HG03342 (cell line): ENCODE measurements around the gene FBLN1.

Experiments
- ATAC-seq: cut with Tn5 transposase; IDR thresholded peaks from one replicate; pipeline ENCODE4 v1.9.1; 2021; ENCODE audit warnings: mild to moderate bottlenecking, moderate library complexity; ENCODE audit not compliant: unreplicated experiment

FBLN1 gene

DNA sequence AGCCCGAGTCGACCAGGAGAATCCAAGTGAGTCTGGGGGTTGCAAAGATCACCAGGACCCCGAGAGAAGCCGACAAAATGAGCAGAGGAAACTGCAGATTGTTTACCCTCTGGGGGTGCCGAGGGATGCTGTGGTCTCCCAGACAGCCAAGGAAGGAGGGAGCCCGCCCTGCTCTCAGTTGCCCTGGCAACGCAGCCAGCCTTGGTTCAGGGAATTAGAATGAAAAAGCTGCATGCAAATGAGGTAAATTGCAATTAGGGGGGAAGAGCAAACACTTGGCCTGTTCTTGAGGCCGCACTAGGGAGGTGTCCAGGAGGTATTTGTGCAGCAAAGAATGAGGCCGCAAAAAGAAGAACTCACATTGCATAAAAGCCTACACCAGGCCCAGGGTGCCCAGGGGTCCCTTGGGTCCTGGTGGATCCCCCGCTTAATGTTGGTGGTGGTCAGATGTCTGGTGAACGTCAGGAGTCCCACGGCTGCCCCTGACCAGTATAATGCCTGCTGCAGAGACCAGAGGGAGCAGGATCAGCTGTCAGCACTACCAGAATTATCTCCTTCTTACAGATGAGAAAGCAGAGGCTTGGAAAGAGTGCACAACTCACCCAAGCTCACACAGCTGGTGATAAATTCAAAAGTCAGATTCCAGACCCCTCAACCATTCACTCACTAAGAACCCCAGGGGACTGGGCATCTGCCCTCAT is 128.6 kb downstream of the FBLN1 start:
- no peak for ATAC-seq

DNA sequence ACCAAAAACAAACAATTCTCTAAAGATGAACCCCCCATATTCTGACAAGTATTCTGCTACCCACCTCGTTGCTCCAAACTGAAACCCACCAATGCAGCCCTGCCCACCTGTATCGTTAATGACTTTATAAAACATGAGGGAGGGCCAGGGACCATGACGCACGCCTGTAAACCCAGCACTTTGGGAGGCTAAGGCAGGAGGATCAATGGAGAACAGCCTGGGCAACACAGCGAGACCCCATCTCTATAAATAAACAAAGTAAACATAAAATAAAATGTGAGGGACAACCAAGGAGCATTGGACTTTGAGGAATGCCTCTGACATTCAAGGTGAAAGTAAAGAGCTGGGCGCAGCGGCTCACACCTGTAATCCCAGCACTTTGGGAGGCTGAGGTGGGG is 129.2 kb downstream of the FBLN1 start:
- ATAC-seq, result no peak

DNA sequence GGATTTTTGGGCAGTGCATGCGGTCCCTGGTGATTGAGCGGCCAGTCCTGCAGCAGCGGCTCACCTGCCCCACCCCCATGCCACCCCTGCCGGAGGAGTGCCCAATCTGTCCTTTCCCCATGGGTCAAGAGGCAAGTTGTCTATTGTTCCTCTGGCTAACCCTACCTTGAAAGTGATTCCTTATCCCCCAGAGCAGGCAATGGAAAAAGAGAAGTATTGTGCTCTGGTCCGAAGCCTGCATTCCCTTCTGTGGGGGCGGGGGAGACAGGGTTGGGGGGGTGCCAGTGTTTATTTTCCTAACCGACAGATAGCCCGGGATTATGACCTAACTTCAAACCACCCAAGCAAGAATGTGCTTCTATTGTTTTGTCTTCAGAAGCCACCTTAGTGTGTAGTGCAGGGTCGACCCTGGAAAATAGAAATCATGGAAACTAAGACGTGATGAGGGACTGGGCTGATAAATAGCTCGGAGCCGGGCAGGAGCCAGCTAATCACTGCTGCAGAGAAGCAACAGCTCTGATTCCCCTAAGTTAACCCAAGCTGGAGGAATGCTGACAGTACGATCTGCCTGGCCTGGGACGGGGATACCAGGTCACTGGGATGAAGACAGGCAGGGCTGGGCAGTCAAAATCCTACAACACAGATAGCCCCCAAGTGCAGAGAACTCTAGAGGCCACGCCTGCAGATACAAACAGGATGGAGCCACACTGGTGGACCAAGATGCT is 130.3 kb downstream of the FBLN1 start:
- ATAC-seq, result no peak

DNA sequence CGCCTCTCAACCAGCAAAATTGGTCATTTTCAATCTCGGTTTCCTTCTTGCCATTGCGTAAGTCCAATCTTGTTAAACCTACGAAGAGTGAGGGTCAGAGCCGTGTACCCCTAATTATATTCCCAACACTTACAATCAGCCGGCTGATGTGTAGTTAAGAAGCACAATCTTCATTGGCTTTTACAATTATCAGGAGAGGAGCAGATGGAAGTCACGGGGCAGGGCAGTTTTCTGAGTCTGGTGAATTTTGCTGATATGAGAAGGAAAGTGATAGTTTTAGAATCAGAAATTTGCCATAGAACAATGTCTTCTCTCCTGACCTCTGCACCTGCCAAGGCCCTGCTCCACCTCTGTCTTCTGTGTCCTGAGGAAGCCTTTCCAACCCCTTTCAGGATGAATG is 134.0 kb downstream of the FBLN1 start:
- ATAC-seq, result no peak

DNA sequence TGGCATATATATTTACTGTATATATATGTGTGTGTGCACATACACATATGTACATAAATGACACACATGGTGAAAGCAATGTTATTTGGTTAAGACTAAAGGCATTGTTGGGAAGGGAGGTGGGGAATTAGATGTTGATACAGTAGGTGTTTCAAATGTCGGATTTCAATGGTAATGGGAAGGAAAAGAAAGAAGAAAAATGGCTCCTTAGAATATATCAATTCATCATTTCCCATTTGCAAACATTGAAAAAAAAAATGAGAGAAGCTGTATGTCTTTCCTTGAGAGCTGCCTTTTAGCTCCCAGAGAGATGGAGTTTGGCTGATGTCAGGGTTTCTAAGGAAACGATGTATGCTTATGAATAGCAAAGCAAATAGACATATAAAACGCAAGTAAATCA is 135.5 kb downstream of the FBLN1 start:
- ATAC-seq, result no peak

DNA sequence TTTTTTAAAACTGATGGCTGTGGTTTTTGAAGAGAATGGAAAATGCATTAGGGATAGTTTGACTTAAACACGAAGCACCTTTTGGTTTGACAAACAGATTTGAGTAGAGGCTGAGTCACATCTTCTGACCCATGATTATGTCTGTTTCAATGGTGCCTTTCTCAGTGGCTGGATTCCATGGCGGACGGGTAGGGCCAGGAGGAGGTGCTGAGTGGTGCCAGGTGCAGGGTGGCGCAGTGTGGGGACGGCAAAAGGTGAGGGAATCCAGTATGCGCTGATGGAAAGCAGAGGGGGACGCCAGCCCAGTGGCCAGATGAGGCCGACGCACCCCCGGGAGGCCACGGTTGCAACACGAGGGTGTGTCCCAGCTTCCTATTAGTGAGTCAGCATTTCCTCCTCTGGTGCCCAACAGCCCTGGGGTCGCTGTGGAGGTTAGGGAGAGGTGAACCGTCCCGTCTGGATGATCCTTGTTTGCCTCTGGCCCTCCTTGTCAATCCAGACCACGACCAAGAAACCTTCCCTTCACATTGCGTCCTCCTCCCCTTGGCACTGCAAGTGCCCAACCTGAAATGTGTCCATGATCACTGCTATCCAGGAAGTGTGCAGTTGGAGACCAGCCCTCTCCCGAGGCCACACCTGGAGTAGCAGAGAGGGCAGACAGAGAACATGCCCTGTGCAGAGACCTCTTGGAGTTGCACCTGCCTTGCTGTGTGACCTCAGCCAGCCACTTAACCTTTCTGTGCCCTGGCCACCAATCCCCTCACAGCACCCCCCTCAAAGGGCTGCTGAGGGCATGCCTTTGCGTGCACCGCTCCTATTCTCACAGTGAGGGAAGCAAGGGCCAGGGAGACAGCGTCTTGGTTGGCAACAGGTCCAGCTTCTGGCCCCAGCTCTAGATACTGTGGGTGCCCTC is 136.4 kb downstream of the FBLN1 start:
- no peak for ATAC-seq

DNA sequence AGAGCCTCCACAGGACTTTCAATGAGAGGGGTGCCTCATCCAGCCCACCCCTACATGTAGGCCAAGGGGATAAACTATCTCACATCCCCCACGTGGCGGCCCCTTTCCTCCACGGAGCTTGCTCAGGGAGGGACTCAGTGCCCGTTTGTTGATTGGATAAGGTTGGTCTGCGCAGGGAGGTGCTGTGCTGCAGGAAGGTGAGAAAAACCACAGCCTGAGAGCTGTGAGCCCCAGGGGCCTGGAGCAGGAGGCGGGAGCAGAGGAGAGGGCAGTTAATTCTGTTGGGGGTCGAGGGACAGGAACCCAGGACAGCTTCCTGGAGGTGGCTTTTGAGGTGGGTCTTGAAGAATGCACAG is 137.0 kb downstream of the FBLN1 start:
- no peak for ATAC-seq

DNA sequence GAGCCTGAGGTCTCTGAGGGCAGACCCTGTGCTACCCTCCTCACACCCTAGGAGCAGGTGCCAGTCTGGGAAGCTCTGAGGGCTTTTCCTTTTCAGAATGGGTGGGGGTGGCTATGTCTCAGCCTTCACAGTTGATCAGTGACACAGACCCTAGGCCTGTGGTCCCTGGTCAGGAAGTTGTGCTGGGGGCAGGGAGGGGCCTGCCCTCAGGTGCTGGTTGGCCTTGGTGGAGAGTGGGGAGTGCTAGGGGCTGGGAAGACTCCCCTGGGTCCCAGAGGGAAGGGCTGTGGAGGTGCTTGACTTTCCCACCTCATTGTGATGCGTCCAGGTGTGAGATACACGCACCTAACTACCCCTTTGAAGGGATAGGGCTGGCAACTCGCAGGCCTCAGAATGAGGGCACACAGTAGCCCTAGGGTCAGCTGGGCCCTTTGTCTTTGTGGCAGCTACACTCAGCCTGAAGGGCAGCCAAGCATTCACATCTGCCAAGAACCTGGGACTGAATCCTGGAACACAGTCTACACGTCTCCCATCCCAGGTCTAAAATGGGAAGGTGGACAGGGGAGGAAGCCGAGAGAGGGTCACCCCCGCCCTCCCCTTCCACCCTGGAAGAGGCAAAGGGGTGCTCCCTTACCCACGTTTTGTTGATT is 137.7 kb downstream of the FBLN1 start:
- ATAC-seq, result no peak

DNA sequence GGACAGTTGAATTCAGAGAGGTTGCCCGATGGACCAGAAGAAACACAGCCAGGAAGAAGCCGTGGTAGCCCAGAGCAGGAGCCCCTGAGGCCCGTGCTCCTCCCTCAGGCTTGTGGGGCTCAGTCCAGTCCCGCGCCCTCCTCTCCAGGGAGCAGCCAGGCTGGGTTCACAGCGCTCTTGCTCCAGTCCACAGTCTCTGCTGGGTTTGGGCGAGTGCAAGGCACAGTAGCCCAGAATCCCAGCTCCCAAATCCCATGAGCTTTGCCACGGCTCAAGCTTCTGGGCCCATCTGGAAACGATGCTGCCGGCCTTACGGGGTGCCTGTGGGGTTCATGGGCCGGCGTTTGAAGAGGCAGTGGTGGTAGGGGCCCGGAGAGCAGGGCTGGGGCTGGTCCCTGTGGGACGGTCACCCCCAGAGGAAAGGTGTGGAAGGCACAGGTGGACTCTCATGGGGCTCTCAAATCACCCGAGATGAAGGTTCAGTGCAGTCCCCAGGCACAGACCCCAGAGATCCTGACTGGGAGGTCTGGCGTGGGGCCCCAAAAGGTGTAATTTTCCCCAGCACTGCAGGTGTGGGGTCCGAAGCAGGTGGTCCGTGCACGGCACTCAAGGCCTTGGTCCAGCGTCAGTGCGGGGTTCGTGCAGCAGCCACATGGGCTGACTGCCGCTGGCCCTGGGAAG is 138.4 kb downstream of the FBLN1 start:
- ATAC-seq, result no peak

DNA sequence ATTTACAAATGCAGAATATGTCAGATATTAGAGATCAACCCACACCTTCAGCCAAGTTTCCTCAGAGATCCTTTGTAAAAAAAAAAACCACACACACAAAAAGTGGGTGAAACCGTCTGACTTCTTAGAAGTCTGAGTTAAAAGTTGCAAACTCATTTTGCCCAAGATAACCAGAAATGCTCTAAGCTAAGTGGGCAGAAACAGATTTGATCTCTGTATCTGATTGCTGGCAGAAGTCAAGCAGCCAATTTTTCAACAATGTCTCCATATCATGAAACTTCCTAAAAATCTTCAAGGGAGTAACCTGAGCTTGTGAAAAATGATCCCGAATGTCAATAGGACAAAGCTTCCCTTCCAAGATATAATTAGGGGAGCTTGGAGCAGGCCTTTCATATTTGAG is 140.3 kb downstream of the FBLN1 start:
- no peak for ATAC-seq

DNA sequence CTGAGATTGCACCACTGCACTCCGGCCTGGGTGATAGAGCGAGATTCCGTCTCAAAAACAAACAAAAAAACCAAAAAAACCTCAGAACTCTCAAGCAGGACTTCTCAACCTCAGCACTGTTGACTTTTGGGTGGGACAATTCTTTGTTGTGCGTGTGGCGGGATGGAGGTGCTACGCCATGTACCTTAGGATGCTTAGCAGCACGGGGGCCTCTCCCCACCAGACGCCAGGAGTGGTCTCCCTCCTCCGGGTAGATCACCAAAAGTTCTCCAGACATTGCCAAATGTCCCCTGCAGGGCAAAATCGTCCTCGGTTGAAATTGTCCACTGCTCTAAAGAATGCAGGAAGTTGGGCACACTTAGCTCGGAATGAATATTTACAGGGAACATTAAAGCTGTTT is 142.0 kb downstream of the FBLN1 start:
- no peak for ATAC-seq

DNA sequence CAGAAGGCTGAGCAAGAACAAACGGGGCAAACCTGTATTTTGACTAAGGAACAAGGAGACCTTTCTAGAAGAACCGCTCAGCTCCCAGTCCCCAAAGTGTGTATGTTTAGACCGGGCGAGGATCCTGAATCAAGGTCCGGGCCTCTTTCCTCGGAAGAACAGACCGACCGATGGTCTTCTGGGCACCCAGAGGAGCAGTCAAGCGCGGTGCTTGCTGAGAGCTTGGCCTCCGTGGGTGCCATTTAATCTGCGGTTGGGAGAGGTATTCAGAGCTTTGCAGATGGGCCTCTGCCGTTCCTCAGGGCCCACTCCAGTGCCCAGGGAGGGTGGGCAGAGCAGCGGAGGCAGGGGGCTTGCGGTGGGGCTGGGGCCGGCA is 142.5 kb downstream of the FBLN1 start:
- no peak for ATAC-seq

DNA sequence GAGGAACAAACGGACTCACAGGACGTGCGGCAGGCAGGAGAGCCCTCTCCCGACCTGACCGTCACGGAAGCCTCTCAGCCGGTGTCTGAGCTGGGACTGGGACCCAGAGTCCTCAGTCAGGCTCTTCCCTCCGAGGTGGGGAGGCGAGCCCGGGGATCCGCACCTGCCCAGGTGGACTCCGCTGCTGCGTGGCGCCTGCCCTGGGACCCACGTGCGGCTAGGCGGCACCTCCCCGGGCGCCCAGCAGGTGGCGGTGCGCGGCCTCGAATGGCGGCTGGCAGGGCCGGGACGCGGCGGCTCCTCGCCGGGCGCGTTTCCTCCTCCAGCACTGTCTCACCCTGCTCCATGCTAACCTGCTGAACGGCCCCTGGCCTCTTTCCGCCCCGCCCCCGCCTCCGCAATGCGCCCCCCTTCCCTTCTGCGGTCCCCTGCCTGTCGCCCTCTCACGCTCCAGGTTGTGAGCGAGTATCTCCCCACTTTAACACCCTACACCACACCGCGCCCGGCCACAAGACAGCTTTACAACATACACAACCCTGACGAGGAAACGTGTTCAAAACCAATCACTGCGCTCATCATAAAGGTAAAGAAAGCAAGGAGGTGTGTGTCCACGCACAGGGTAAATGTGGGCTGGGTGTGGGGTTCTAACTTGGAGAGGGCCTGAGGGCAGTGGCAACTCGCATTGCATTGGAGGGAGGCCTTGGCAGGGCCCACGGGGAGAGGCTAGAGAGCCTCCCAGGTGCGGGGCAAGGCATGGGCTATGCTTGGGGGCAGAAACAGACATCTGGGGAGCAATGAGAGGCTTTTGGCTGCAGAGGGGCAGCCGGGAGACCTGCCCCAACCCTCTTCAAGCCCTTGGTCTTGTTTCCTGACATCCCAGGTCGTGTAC is 143.1 kb downstream of the FBLN1 start:
- no peak for ATAC-seq

DNA sequence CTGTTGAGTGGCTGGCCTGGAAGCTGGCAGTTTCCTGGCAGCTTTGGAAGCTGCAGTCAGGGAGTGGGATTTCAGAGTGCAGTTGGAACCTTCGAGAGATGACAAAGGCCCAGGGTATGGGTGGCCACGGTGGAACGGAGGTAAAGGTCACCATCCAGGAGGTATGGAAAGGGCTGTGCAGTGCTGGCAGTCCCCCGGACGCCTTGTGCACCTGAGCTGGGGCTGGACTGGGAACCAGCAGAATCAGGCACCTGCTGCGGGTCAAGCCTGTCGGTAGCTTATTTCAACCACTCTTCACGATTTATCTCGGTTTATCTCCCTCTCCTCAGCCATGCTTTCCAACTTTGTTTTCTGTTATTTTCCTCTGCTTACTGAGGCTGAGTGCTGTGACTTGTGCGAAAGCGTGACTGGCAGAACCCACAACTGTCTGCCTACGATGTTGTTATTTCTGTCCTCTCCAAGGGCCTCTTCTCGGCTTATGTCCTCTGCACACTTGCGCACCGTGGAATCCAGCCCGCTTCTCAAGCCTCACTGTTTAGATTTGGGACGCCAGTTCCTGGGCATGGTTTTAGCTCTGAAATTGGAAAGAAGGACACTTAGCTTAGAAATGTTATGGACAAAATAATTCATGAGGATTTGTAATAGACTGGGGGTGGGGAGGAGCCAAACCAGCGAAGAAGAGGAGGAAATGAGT is 145.0 kb downstream of the FBLN1 start:
- ATAC-seq, result no peak

DNA sequence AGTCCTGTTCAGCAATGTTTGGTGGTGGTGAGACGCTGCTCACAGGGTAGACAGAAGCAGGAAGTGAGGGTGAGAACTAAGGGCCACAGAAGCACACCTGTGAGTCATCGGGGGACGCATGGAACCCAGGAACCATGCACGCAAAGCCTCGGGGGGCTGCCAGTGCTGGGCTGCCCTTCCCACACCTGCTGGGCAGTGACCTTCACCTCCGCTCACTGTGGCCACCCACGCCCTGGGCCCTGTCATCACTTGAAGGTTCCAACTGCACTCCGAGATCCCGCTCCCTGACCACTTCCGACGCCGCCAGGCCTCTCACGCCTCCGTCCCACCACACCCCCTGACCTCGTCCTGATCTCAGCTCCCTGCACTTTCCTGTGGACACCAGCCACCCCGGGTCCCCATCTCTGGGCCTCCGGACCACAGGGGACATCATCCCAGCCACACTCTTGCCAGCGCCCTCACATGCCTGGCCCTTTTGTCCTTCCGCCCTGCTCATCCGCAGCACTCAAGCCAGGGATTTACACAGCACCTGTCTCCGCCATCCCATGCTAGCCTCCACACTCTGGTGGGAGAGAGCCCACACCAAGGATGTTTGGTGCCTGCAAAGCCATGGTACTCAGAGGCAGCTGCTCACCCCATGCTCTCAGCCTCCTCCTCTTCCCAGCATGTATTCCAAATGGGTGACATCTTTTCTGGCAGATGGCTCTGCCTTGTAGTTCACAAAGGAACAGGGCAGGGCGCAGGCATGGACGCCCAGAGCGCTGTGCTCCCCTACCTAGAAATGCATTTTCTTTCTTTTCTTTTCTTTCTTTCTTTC is 145.8 kb downstream of the FBLN1 start:
- ATAC-seq, result no peak

DNA sequence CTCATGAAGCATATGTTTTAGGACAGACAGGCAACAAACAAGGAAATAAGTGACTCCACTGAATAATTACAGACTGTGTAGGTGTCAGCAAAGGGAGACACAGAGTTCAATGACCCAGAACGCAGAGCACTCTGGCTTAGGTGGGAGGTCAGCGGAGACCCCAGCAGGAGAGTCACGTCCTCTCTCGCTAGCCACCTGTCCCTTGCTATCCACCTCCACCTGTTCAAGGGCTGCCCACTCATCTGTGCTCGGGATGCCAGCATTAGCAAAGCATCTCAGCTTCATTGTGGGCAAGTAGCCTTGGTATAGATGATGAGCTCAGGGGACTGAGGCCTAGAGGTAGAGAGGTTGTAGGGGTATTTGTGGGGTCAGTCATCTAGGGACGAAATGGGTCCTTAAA is 147.1 kb downstream of the FBLN1 start:
- no peak for ATAC-seq

DNA sequence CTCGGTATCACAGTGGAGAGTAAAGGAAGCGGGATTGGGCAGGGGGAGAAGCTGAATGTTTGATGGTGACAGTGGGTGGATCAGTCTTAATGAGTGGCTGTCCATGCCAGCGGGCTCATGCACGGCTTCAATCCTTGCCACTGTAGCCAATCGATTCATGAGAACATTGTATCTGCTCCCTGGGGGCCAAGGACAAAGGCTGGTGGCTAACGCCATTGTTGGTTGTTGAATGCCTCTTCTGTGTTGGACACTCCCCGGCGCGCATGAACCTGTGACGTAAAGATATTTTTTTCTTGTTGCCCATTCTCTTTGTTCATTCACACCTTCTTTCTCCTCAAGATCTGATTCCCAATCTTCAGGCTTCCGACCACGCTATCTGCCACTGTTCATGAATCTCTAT is 148.0 kb downstream of the FBLN1 start:
- ATAC-seq, result no peak
